GM12891 (cell line): ENCODE data around the gene PAK5.

Experiments used
- PAX5 ChIP-seq: IDR thresholded peaks from 2 replicates; pipeline ENCODE4 v1.6.1; 2011; ENCODE audit warnings: low read length, moderate library complexity, mild to moderate bottlenecking; ENCODE audit not compliant: insufficient read depth, severe bottlenecking
- POLR2A ChIP-seq: IDR thresholded peaks from 2 replicates; pipeline ENCODE4 v1.6.1; 2011; ENCODE audit warnings: low read depth, low read length, control low read depth
- POLR2AphosphoS5 ChIP-seq: IDR thresholded peaks from 2 replicates; pipeline ENCODE4 v1.6.1; 2011; ENCODE audit warnings: low read depth, low read length, control low read depth
- SPI1 ChIP-seq: IDR thresholded peaks from 2 replicates; pipeline ENCODE4 v1.6.1; 2011; ENCODE audit warnings: low read depth, low read length, control low read depth
- TAF1 ChIP-seq: IDR thresholded peaks from 2 replicates; pipeline ENCODE4 v1.6.1; 2011; ENCODE audit warnings: low read depth, low read length, control low read depth

DNA sequence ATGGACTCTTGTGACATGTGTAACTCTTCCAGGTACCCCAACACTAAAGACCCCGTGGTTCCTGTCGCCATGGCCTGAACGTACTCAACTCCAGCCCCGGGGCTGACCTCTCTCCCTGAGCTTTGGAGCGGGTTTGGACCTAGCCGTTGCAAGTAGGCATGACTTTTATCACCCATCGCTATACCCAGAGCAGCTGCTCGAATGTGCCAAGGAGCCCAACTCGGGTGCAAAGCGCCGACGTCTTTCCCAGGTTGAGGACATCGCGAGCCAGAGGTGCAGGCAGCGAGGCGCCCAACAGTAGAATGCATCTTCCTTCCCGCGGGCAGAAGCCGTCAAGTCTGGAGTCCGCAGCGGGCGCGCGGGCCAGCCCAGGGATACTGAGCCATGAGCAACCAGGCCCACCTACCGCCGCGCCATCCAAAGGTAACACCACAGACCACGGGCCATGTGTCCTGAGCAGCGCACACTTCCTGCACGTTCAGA, 330.1 kb downstream of the PAK5 start:
- TF ChIP-seq POLR2A (no peak), POLR2AphosphoS5 (no peak), SPI1 (no peak), TAF1 (no peak), PAX5 (no peak)
